ENCODE measurements around the gene SNX20.

Gene SNX20

DNA sequence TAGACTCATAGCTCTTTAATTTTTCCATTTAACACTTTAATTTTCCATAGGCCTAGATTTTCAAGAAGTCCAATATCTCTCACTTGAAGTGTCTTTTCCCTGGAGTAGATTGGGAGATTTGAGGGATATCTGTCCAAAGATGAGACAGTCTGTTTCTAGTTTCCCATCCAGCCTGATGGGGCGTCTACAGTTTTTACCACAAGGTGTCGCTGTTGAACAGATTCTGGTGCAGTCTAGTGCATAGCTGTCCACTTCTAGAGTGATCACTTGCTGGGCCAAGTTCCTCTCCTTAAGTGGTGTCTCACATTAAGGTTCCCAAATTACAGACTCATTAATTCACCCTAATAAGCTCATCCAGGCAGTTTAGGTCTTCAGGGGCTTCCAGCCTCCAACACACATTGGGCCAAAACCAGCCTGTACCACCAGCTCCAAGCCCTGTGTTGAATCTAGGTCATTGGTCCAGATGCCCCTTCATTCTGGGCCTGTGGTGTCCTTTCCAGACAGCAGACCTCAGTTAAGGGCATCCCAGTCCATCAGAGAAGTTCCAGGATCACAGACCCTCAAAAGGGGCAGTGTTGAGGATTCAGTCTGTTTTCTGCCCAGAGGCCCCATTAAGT is 9.4 kb downstream of the SNX20 start:
- TF ChIP-seq, protein P1, sequence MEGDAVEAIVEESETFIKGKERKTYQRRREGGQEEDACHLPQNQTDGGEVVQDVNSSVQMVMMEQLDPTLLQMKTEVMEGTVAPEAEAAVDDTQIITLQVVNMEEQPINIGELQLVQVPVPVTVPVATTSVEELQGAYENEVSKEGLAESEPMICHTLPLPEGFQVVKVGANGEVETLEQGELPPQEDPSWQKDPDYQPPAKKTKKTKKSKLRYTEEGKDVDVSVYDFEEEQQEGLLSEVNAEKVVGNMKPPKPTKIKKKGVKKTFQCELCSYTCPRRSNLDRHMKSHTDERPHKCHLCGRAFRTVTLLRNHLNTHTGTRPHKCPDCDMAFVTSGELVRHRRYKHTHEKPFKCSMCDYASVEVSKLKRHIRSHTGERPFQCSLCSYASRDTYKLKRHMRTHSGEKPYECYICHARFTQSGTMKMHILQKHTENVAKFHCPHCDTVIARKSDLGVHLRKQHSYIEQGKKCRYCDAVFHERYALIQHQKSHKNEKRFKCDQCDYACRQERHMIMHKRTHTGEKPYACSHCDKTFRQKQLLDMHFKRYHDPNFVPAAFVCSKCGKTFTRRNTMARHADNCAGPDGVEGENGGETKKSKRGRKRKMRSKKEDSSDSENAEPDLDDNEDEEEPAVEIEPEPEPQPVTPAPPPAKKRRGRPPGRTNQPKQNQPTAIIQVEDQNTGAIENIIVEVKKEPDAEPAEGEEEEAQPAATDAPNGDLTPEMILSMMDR (IDR thresholded peaks at IDR 0.05; ENCODE audit: control extremely low read depth, extremely low read depth, low read depth, missing control alignments): peak; percentile 44
- ChIA-PET CTCF (interaction anchor here (1.0 to 16.8 kb wide), 14 partner anchors 5 to 462 kb away, joined by 3 to 289 read pairs (median 4); partner anchors contain the start of genes CYLD and SNX20), POLR2A (no interaction called here)
- DNase-seq (ENCODE audit: extremely low spot score): no peak

- no peak for DNase-seq (ENCODE audit: extremely low spot score)
- ChIA-PET CTCF (interaction anchor here (1.1 to 11.6 kb wide), 6 partner anchors 9 to 138 kb away, joined by 3 to 289 read pairs (median 62); partner anchors contain the start of gene SNX20), POLR2A (no interaction called here)
- TF ChIP-seq, protein P1 (IDR thresholded peaks at IDR 0.05; ENCODE audit: control extremely low read depth, extremely low read depth, low read depth, missing control alignments): no peak
Measured at GRCh38 chr16:50670476-50670875, 10.6 kb downstream of the SNX20 start.

DNA sequence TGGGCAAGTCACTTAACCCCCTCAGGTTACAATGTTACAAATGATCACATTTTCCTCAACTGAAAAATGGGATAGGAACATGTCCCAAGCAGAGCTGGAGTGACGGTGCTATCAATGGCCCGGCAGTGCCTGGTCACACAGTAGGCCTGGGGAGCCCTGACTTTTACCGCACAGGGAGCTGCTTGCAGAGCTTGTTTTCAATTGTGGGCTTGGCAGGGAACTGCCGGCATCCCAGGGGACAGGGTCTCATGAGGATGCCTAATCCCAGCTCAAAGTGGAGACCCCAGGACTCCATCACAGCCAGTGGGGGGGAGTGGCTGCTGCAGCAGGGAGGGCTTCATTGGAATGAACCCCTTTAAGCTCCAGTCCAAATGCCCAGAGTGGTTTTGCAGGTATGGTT is 11.4 kb downstream of the SNX20 start:
- DNase-seq (ENCODE audit: extremely low spot score): no peak
- ChIA-PET POLR2A (no interaction called here), CTCF (interaction anchor here (0.8 to 11.6 kb wide), 8 partner anchors 9 to 157 kb away, joined by 3 to 289 read pairs (median 43); partner anchors contain the start of gene SNX20)
- TF ChIP-seq, protein P1 (IDR thresholded peaks at IDR 0.05; ENCODE audit: control extremely low read depth, extremely low read depth, low read depth, missing control alignments): no peak

- ChIA-PET CTCF (interaction anchor here (0.8 to 11.6 kb wide), 15 partner anchors 11 to 644 kb away, joined by 3 to 289 read pairs (median 4); partner anchors contain the start of genes CNEP1R1 and SNX20), POLR2A (interaction anchor here (1.0 kb wide), 1 partner anchor 87 kb away, joined by 3 read pairs; no protein-coding TSS in a partner anchor)
- no peak for DNase-seq (ENCODE audit: extremely low spot score)
- TF ChIP-seq, protein P1 (IDR thresholded peaks at IDR 0.05; ENCODE audit: control extremely low read depth, extremely low read depth, low read depth, missing control alignments): no peak
Measured at GRCh38 chr16:50668368-50669008, 12.6 kb downstream of the SNX20 start.

- ChIA-PET CTCF (interaction anchor here (0.7 to 11.6 kb wide), 29 partner anchors 12 to 643 kb away, joined by 3 to 289 read pairs (median 4); partner anchors contain the start of genes CNEP1R1 and SNX20), POLR2A (interaction anchor here (1.0 to 1.1 kb wide), 2 partner anchors 18 to 86 kb away, joined by 3 read pairs; no protein-coding TSS in a partner anchor)
- TF ChIP-seq, protein P1 (IDR thresholded peaks at IDR 0.05; ENCODE audit: control extremely low read depth, extremely low read depth, low read depth, missing control alignments): peak; percentile 47
- DNase-seq (ENCODE audit: extremely low spot score): peak; percentile 36
Measured at GRCh38 chr16:50667497-50668367, 13.4 kb downstream of the SNX20 start.

Data from GM10248 (cell line).